PC-9 (cell line): ENCODE data around the gene FSTL1. TPM values are rescaled to one million over a fixed set of nuclear protein-coding genes. Genes with fewer than 3 reads are reported as not detected.

ENCODE experiments used
- BruUV-seq: library from RNA; stranded (reverse); fragments of 400-500 nt; replicated peaks from 2 replicates; lab custom pipeline; 2021; lab: Mats Ljungman, UMichigan
- CTCF ChIA-PET: fragments of 300-600 bp; sonication (Branson Sonifier 250); formaldehyde crosslinking; loops from one replicate; lab custom pipeline; 2022; ENCODE audit warnings: antibody characterized with exemption; lab: Charles Lee
- POLR2A ChIA-PET: fragments of 300-600 bp; sonication (Branson Sonifier 250); formaldehyde crosslinking; loops from one replicate; lab custom pipeline; 2022; ENCODE audit warnings: antibody characterized with exemption; ENCODE audit not compliant: unreplicated experiment; lab: Charles Lee
- DNase-seq, 2 experiments: peaks; one replicate each; pipeline versions ENCODE4 v3.0.0 to v3.0.0-alpha.2; 2015 to 2022; ENCODE audit warnings: mixed read lengths in 1 of 2
- H2AFZ ChIP-seq: fragments of 200-600 bp; sonication (generic); 2 replicates; pipeline ENCODE4 v1.8.1; 2017; ENCODE audit warnings: antibody characterized with exemption
- H3F3A ChIP-seq: fragments of 200-600 bp; sonication (generic); 2 replicates; pipeline ENCODE4 v1.8.1; 2017; ENCODE audit warnings: antibody characterized with exemption, mild to moderate bottlenecking, low read depth; ENCODE audit not compliant: insufficient read depth
- H3K27ac ChIP-seq: fragments of 200-600 bp; sonication (generic); 2 replicates; pipeline ENCODE4 v1.6.1; 2016; ENCODE audit warnings: mixed run types
- H3K27me3 ChIP-seq: fragments of 200-600 bp; sonication (generic); 2 replicates; pipeline ENCODE4 v1.6.1; 2016; ENCODE audit warnings: low read depth, mixed run types; ENCODE audit not compliant: insufficient read depth
- H3K36me3 ChIP-seq: fragments of 200-600 bp; sonication (generic); 2 replicates; pipeline ENCODE4 v1.6.1; 2016; ENCODE audit warnings: low read depth, mixed run types
- H3K4me1 ChIP-seq: fragments of 200-600 bp; sonication (generic); replicated peaks from 2 replicates; pipeline ENCODE4 v1.6.1; 2016; ENCODE audit warnings: mixed run types; ENCODE audit not compliant: insufficient read depth
- H3K4me2 ChIP-seq: fragments of 200-600 bp; sonication (generic); 2 replicates; pipeline ENCODE4 v1.6.1; 2017; ENCODE audit warnings: mixed run types
- H3K4me3 ChIP-seq: fragments of 200-600 bp; sonication (generic); 2 replicates; pipeline ENCODE4 v1.6.1; 2016; ENCODE audit warnings: mixed run types
- H3K79me2 ChIP-seq: fragments of 200-600 bp; sonication (generic); 2 replicates; pipeline ENCODE4 v1.6.1; 2017; ENCODE audit warnings: low read depth, mixed run types
- H3K9me2 ChIP-seq: fragments of 200-600 bp; sonication (generic); 2 replicates; pipeline ENCODE4 v1.8.1; 2017; ENCODE audit warnings: mild to moderate bottlenecking; ENCODE audit not compliant: insufficient read depth
- H3K9me3 ChIP-seq: fragments of 200-600 bp; sonication (generic); 2 replicates; pipeline ENCODE4 v1.8.1; 2016; ENCODE audit warnings: low read depth; ENCODE audit not compliant: insufficient read depth
- H4K20me1 ChIP-seq: fragments of 200-600 bp; sonication (generic); 2 replicates; pipeline ENCODE4 v1.8.1; 2017; ENCODE audit not compliant: insufficient read depth
- CTCF ChIP-seq: fragments of 200-600 bp; sonication (generic); conservative IDR thresholded peaks from 2 replicates; pipeline ENCODE4 v1.6.1; 2017; ENCODE audit warnings: mixed run types, antibody characterized with exemption, mild to moderate bottlenecking, moderate library complexity
- EZH2 ChIP-seq: fragments of 200-600 bp; sonication (generic); IDR thresholded peaks from 2 replicates; pipeline ENCODE4 v1.8.0; 2017; ENCODE audit warnings: antibody characterized with exemption, low read depth
- intact Hi-C: fragments of 100-400 bp; cut with micrococcal nuclease; formaldehyde crosslinking; loops from one replicate; pipeline ENCODE4 v1.10.0; 2022; ENCODE audit not compliant: unreplicated experiment
- total RNA-seq: library from RNA; stranded (reverse); gene quantifications from 2 replicates; pipeline ENCODE4 v1.2.3, GENCODE V29; 2021

FSTL1 gene
- total RNA-seq, 1 experiment from 2014 or later: 225 TPM

GRCh38 chr3:120369037-120369467, 81.7 kb downstream of the FSTL1 start:
- POLR2A ChIA-PET: no interaction called here
- H3K27me3 ChIP-seq: no peaks in the 10 kb centered on the region

GRCh38 chr3:120368172-120368571, 82.6 kb downstream of the FSTL1 start:
- Histone ChIP-seq H3K4me3 (no peak overlapping the region), H3K9me2 (no peaks in the 10 kb centered on the region; the same call in 1 of the 2 replicates), H3K27me3 (no peaks in the 10 kb centered on the region), H3K36me3 (no peaks in the 10 kb centered on the region), H3K27ac (no peak overlapping the region), H2AFZ (no peak overlapping the region), H3F3A (no peaks in the 10 kb centered on the region), H3K4me2 (no peak overlapping the region), H3K9me3 (no peaks in the 10 kb centered on the region), H3K4me1 (no peaks in the 10 kb centered on the region), H4K20me1 (no peaks in the 10 kb centered on the region), H3K79me2 (no peaks in the 10 kb centered on the region)
- ChIA-PET POLR2A (no interaction called here), CTCF (no interaction called here)
- intact Hi-C loops: no loop called here
- TF ChIP-seq CTCF (no peak), EZH2 (no peak)
- no peak for DNase-seq
- BruUV-seq: no TSS peak

More at GRCh38 chr3:120369037-120369467, 81.7 kb downstream of the FSTL1 start:
- Histone ChIP-seq H3K4me2 (no peak overlapping the region), H3F3A (no peaks in the 10 kb centered on the region), H3K79me2 (no peaks in the 10 kb centered on the region), H3K9me3 (no peaks in the 10 kb centered on the region), H3K27ac (no peak overlapping the region), H3K4me3 (no peak overlapping the region), H3K9me2 (no peaks in the 10 kb centered on the region; the same call in 1 of the 2 replicates), H3K4me1 (no peaks in the 10 kb centered on the region), H4K20me1 (no peaks in the 10 kb centered on the region), H3K36me3 (no peaks in the 10 kb centered on the region), H2AFZ (no peak overlapping the region)
- no TSS peak for BruUV-seq
- intact Hi-C loops: no loop called here
- no peak for TF ChIP-seq EZH2
- TF ChIP-seq CTCF: no peak
- CTCF ChIA-PET: interaction anchor here (0.6 kb wide), 1 partner anchor 68 kb away, joined by 4 read pairs; no protein-coding TSS in a partner anchor
- peak in 1 of 2 experiments; percentile 41 for DNase-seq

GRCh38 chr3:120364821-120365220, 86.0 kb downstream of the FSTL1 start:
- DNase-seq: no peak
- CTCF ChIA-PET: no interaction called here

More at GRCh38 chr3:120364821-120365220, 86.0 kb downstream of the FSTL1 start:
- H3K9me3 ChIP-seq: no peaks in the 10 kb centered on the region
- H4K20me1 ChIP-seq: no peaks in the 10 kb centered on the region
- H2AFZ ChIP-seq: no peak overlapping the region
- no peak for TF ChIP-seq CTCF
- TF ChIP-seq EZH2: no peak
- POLR2A ChIA-PET: no interaction called here
- no peak overlapping the region for H3K4me3 ChIP-seq
- H3K36me3 ChIP-seq: no peaks in the 10 kb centered on the region
- BruUV-seq: no TSS peak
- H3K9me2 ChIP-seq: no peaks in the 10 kb centered on the region; the same call in 1 of the 2 replicates
- H3K4me2 ChIP-seq: no peak overlapping the region
- peaks cover 11% of the 10 kb centered on the region for H3K4me1 ChIP-seq
- no peak overlapping the region for H3K27ac ChIP-seq
- no peaks in the 10 kb centered on the region for H3F3A ChIP-seq
- intact Hi-C loops: no loop called here
- H3K27me3 ChIP-seq: no peaks in the 10 kb centered on the region
- no peaks in the 10 kb centered on the region for H3K79me2 ChIP-seq
